OCI-LY3 (cell line): ENCODE data around the gene CCDC40.

Source experiments
- H2AFZ ChIP-seq: fragments of 200-600, 300-600 bp; shearing (Covaris generic); 2 replicates; pipeline ENCODE4 v1.6.0; 2014; ENCODE audit warnings: antibody characterized with exemption, low read depth, low read length
- H3K27ac ChIP-seq: fragments of 200-600, 300-600 bp; sonication (generic); 2 replicates; pipeline ENCODE4 v1.5.1; 2014; ENCODE audit warnings: mild to moderate bottlenecking, low read length, moderate library complexity, mixed read lengths
- H3K27me3 ChIP-seq: fragments of 200-600, 300-600 bp; sonication (generic); 2 replicates; pipeline ENCODE4 v1.6.1; 2014; ENCODE audit warnings: low read depth, low read length, mixed read lengths
- H3K36me3 ChIP-seq: fragments of 200-600, 300-600 bp; sonication (generic); replicated peaks from 2 replicates; pipeline ENCODE3; 2014; ENCODE audit warnings: low read depth, low read length, mixed read lengths
- H3K4me1 ChIP-seq: fragments of 300-600, 200-600 bp; sonication (generic); 2 replicates; pipeline ENCODE4 v1.6.1; 2014; ENCODE audit warnings: low read length, mixed read lengths
- H3K4me2 ChIP-seq: fragments of 200-600, 300-600 bp; sonication (generic); 2 replicates; pipeline ENCODE4 v1.6.1; 2014; ENCODE audit warnings: low read length, mixed read lengths
- H3K4me3 ChIP-seq: fragments of 300-600, 200-600 bp; sonication (generic); 2 replicates; pipeline ENCODE4 v1.5.1; 2014; ENCODE audit warnings: antibody characterized with exemption, mild to moderate bottlenecking, low read length, moderate library complexity
- H3K79me2 ChIP-seq: fragments of 300-600, 200-600 bp; shearing (Covaris generic); 2 replicates; pipeline ENCODE4 v1.6.1; 2014; ENCODE audit warnings: mild to moderate bottlenecking, low read length, mixed read lengths
- H3K9ac ChIP-seq: fragments of 300-600, 200-600 bp; shearing (Covaris generic); 2 replicates; pipeline ENCODE4 v1.6.0; 2014; ENCODE audit warnings: mild to moderate bottlenecking, low read length, moderate library complexity
- H3K9me3 ChIP-seq: fragments of 200-600, 300-600 bp; shearing (Covaris generic); 2 replicates; pipeline ENCODE4 v1.6.1; 2014; ENCODE audit warnings: low read length, mixed read lengths; ENCODE audit not compliant: insufficient read depth
- H4K20me1 ChIP-seq: fragments of 200-600, 300-600 bp; sonication (generic); 2 replicates; pipeline ENCODE4 v1.6.1; 2016; ENCODE audit warnings: low read length, mixed read lengths; ENCODE audit not compliant: insufficient read depth
- EZH2phosphoT487 ChIP-seq: fragments of 200-600 bp; shearing (Covaris generic); IDR thresholded peaks from 2 replicates; pipeline ENCODE4 v1.6.1; 2018; ENCODE audit warnings: antibody characterized with exemption, mixed run types, low read depth
- TF ChIP-seq, protein P1 (sequence below): fragments of 200-600, 300-600 bp; sonication (generic); IDR thresholded peaks from 2 replicates; pipeline ENCODE4 v1.5.1; 2014; ENCODE audit warnings: antibody characterized with exemption, low read length, low read depth

Gene CCDC40

DNA sequence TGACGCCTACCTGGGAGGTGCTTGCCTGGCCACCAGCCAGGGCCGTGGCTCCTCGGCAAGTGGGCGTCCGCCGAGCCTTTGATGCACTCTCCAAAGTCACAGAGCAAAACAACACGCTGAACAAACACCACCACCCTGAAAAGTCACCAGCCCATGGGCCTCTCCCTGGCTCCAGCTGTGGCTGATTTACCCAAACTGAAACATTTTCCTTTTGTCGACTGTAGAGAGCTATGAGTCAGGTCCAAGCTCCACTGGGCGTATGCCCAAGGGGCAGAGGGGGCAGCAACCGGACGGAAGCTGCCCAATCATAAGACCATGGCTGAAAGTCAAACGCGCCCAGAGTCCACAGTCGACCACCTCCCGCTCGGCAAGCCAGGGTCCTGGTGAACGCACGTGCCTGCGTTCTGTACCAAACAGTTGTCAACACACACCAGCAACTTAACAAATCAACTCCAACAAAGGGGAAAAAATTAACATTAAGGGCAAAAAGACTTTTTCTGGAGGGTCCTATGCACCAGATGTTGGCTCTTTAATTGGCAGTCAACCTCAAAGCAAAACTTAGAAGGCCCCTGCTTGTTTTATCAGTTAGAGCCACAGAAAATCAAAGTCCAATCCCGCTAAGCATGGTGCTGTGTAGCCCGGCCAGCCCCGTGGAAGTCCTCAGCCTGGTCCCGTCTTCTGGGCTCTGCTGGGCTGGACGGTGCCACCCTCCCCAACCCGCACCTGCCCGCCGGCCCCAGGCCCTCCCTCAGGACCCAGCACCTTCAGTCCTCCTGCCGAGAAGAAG, 48.1 kb upstream of the CCDC40 start:
- Histone ChIP-seq H4K20me1 (no peaks in the 10 kb centered on the region), H3K4me3 (no peak overlapping the region), H3K4me1 (peaks cover 23% of the 10 kb centered on the region), H3K9ac (no peak overlapping the region), H3K9me3 (no peaks in the 10 kb centered on the region), H3K36me3 (no peaks in the 10 kb centered on the region), H3K79me2 (no peaks in the 10 kb centered on the region), H3K27ac (no peak overlapping the region), H3K27me3 (no peaks in the 10 kb centered on the region; the same call in 1 of the 2 replicates), H2AFZ (no peak overlapping the region), H3K4me2 (no peak overlapping the region)
- no peak for TF ChIP-seq EZH2phosphoT487
- TF ChIP-seq, protein P1, sequence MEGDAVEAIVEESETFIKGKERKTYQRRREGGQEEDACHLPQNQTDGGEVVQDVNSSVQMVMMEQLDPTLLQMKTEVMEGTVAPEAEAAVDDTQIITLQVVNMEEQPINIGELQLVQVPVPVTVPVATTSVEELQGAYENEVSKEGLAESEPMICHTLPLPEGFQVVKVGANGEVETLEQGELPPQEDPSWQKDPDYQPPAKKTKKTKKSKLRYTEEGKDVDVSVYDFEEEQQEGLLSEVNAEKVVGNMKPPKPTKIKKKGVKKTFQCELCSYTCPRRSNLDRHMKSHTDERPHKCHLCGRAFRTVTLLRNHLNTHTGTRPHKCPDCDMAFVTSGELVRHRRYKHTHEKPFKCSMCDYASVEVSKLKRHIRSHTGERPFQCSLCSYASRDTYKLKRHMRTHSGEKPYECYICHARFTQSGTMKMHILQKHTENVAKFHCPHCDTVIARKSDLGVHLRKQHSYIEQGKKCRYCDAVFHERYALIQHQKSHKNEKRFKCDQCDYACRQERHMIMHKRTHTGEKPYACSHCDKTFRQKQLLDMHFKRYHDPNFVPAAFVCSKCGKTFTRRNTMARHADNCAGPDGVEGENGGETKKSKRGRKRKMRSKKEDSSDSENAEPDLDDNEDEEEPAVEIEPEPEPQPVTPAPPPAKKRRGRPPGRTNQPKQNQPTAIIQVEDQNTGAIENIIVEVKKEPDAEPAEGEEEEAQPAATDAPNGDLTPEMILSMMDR, result no peak

DNA sequence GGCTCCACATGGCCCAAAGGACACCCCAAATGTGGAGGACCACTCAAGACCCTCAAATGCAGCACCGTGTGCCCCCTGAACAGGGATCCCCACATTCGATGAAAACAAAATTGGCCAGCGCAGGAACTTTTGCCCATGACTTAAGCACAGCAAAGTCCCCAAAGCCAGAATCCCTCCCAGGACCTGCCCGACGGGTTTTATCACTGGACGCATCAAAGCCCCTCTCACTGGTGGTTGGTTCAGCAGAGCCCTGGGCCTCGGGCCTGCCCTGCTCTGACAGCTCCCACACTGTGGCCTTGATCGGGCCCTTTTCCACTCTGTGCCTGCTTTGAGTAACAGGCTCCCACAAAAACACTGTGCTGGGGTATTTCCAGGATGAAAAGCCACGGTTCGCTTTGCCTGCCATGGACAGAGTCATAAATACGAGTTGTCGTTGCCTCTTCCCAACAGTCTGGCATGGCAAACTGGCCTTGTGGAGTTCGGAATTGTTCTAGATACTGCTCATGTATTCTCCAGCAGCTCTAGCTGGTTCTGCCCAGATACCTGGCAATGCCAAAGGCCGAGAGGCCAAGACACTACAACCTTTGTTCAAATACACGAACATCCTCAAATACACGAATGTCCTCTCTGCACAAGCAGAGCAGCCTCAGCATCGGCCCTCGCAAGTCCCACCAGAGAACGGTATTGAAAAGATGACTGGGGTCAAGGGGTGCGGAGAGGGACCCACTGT, 47.2 kb upstream of the CCDC40 start:
- Histone ChIP-seq H3K4me1 (peaks cover 32% of the 10 kb centered on the region), H4K20me1 (no peaks in the 10 kb centered on the region), H3K4me2 (no peak overlapping the region), H3K27ac (no peak overlapping the region), H3K79me2 (no peaks in the 10 kb centered on the region), H3K9ac (no peak overlapping the region), H3K36me3 (no peaks in the 10 kb centered on the region), H3K27me3 (no peaks in the 10 kb centered on the region; the same call in 1 of the 2 replicates), H3K4me3 (no peak overlapping the region), H3K9me3 (no peaks in the 10 kb centered on the region), H2AFZ (no peak overlapping the region)
- TF ChIP-seq EZH2phosphoT487, result no peak
- TF ChIP-seq, protein P1, result no peak

DNA sequence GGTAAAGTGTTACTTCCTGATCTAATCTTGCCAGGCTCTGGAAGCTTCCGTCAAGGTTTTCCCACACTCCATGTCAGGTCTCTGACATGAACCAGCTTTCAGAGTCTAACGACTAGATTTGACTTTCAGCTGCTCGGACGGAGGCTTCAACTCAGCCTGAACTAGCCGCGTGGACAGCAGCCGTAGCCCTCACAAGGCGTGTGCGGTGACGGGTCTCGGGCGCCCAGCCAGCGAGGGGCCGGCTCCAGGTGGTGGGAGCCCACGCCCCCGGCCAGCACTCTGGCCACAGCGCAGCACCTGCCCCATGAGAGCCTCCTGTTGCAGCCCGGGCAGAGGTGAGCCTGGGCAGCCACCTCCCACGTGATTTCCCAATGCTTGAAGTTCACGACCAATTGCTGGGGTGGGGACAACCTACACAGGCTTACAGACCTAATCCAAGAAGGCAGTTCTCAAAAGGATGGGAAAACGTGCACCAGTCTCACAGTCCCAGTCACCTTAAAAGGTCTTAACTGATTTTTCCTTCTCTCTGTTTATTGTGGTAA, 46.3 kb upstream of the CCDC40 start:
- H3K9ac ChIP-seq, result no peak overlapping the region
- no peaks in the 10 kb centered on the region for H3K9me3 ChIP-seq
- H3K4me1 ChIP-seq, result peaks cover 35% of the 10 kb centered on the region
- H3K4me3 ChIP-seq, result no peak overlapping the region
- H3K27ac ChIP-seq, result no peak overlapping the region
- no peak for TF ChIP-seq EZH2phosphoT487
- TF ChIP-seq, protein P1, result no peak
- no peaks in the 10 kb centered on the region for H3K36me3 ChIP-seq
- H3K4me2 ChIP-seq, result no peak overlapping the region
- H3K27me3 ChIP-seq, result no peaks in the 10 kb centered on the region; the same call in 1 of the 2 replicates
- H2AFZ ChIP-seq, result no peak overlapping the region
- no peaks in the 10 kb centered on the region for H3K79me2 ChIP-seq
- no peaks in the 10 kb centered on the region for H4K20me1 ChIP-seq

DNA sequence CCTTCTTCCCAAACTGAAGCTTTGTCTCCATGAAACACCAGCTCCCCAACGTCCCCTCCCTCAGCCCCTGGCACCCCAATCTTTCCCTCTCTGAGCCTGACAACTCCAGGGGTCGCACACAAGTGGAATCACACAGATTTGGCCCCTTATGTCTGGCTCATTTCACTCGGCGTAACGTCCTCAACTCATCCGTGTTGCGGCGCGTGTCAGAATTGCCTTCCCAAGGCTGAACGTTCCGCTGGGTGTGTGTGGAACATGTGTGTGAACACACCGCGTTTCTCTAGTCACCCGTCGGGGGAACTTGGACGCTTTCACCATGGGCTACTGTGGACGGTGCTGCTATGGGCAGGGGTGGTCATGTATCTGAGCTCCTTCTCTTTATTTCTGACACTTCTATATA, 45.7 kb upstream of the CCDC40 start:
- H3K79me2 ChIP-seq, result no peaks in the 10 kb centered on the region
- H3K27ac ChIP-seq, result no peak overlapping the region
- H3K36me3 ChIP-seq, result no peaks in the 10 kb centered on the region
- H3K4me3 ChIP-seq, result no peak overlapping the region
- no peak overlapping the region for H2AFZ ChIP-seq
- no peaks in the 10 kb centered on the region for H4K20me1 ChIP-seq
- H3K9ac ChIP-seq, result no peak overlapping the region
- H3K27me3 ChIP-seq, result no peaks in the 10 kb centered on the region; the same call in 1 of the 2 replicates
- TF ChIP-seq, protein P1, result no peak
- no peak for TF ChIP-seq EZH2phosphoT487
- no peak overlapping the region for H3K4me2 ChIP-seq
- peaks cover 35% of the 10 kb centered on the region for H3K4me1 ChIP-seq
- no peaks in the 10 kb centered on the region for H3K9me3 ChIP-seq
